Spinal cord (tissue), 10 donors: ENCODE results near the gene UBE2K. TPM values are rescaled to one million over a fixed set of nuclear protein-coding genes. Genes with fewer than 3 reads are reported as not detected.
"Not testable (repeated sequence)": the region's sequence is repeated elsewhere in the genome, so short reads cannot be mapped to it uniquely, and the experiment has no call there.

Source experiments
- DNase-seq, 6 donors: peaks; one replicate each; pipeline versions ENCODE4 v3.0.0 to v3.0.0-alpha.2; 2013 to 2015; ENCODE audit warnings: low spot score in 6 of 6, low read depth in 4 of 6
- H3K27ac ChIP-seq: one replicate; pipeline ENCODE4 v1.5.1; 2013; ENCODE audit warnings: low read depth, low read length, control low read depth
- H3K27me3 ChIP-seq: one replicate; pipeline ENCODE4 v1.6.1; 2013; ENCODE audit warnings: low read length; ENCODE audit not compliant: control insufficient read depth, insufficient read depth
- H3K36me3 ChIP-seq: one replicate; pipeline ENCODE4 v1.6.1; 2013; ENCODE audit warnings: low read length; ENCODE audit not compliant: control insufficient read depth, insufficient read depth
- H3K4me1 ChIP-seq: one replicate; pipeline ENCODE4 v1.6.1; 2013; ENCODE audit warnings: low read length; ENCODE audit not compliant: control insufficient read depth, insufficient read depth
- H3K4me3 ChIP-seq: one replicate; pipeline ENCODE4 v1.5.1; 2013; ENCODE audit warnings: low read depth, low read length, control low read depth
- H3K9me3 ChIP-seq: one replicate; pipeline ENCODE4 v1.6.1; 2013; ENCODE audit warnings: low read length; ENCODE audit not compliant: control insufficient read depth, insufficient read depth
- WGBS: methylation state at CpG from one replicate; pipeline ENCODE4 v1.1.5; 2013; ENCODE audit warnings: missing lambda C conversion rate; ENCODE audit not compliant: insufficient coverage; 5-methylcytosine and 5-hydroxymethylcytosine counted together
- polyA plus RNA-seq, 2 donors: library from polyadenylated mRNA; unstranded; fragments of 120-200 nt; gene quantifications; one replicate each; pipeline ENCODE4 v1.2.1, GENCODE V29; 2013; ENCODE audit not compliant: insufficient read length in 2 of 2
- total RNA-seq, 2 donors: library from RNA; depleted of rRNA in 1 of 2; stranded (reverse); fragments of 120-200 nt in 1 of 2; fragments of >200 nt in 1 of 2; gene quantifications; one replicate each; pipeline versions ENCODE4 v1.2.3 to v1.2.4, GENCODE V29; 2013 to 2014
- donor health status: healthy.

UBE2K gene
- total and polyA plus RNA-seq, 4 donors, result 30.7 to 86.3 (median 73.7) TPM

DNA sequence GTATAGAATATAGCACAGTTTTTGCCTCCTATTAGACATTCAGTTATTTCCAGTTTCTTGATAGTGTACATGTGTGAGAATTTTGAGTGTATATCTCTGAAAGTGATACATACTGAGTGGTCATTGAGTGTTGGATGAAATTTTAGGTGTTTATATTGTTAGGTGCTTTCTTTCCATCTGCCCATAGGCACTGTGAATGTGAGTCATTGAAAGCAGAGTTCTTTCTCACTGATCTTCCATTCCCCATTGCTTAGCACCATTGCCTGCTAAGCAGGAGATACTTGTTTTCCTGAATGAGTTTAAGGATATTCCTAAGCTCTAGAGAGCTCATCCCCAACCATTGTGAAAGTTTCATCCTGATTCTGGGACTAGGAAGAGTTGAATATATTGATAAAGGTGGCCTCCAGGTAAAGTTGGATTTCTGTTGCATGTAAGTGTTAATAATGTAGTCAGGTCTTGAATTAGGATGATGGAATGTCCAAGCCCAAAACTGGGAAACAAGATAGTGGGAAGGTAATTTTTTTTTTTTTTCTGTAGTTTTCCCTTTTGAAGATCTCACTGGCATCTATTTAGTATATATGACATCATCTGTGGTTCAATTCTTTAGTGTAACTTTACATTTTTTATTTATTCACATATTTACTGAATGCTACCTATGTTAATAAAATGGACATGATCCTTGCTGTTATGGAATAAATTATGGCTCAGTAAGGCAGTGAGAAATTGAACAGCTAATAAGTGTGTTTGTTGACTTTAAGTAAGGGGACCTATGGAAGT is 22.1 kb downstream of the UBE2K start:
- Histone ChIP-seq H3K4me3 (no peak overlapping the region), H3K27me3 (no peaks in the 10 kb centered on the region), H3K4me1 (no peaks in the 10 kb centered on the region), H3K9me3 (no peaks in the 10 kb centered on the region), H3K36me3 (peaks cover 14% of the 10 kb centered on the region), H3K27ac (no peak overlapping the region)
- DNase-seq, result no peak

GRCh38 chr4:39721273-39721672 is 23.3 kb downstream of the UBE2K start:
- H3K4me1 ChIP-seq, H3K9me3 ChIP-seq, H3K4me3 ChIP-seq, DNase-seq, H3K27me3 ChIP-seq, H3K27ac ChIP-seq: not testable (repeated sequence)
- WGBS, result 100% methylated on average over 1 of the region's 6 CpGs
- H3K36me3 ChIP-seq, result peaks cover 14% of the 10 kb centered on the region

GRCh38 chr4:39721788-39722187 is 23.9 kb downstream of the UBE2K start:
- Histone ChIP-seq H3K36me3 (peaks cover 14% of the 10 kb centered on the region), H3K4me1 (no peaks in the 10 kb centered on the region), H3K4me3 (no peak overlapping the region), H3K9me3 (no peaks in the 10 kb centered on the region), H3K27ac (no peak overlapping the region), H3K27me3 (no peaks in the 10 kb centered on the region)
- WGBS, result 76% methylated on average over 4 of the region's 7 CpGs
- no peak for DNase-seq

GRCh38 chr4:39729557-39729956 is 31.6 kb downstream of the UBE2K start:
- no peaks in the 10 kb centered on the region for H3K9me3 ChIP-seq
- WGBS, result no CpG with 5 or more reads among the region's 4 CpGs
- H3K27ac ChIP-seq, result no peak overlapping the region
- no peaks in the 10 kb centered on the region for H3K27me3 ChIP-seq
- H3K4me1 ChIP-seq, result no peaks in the 10 kb centered on the region
- no peaks in the 10 kb centered on the region for H3K36me3 ChIP-seq
- no peak overlapping the region for H3K4me3 ChIP-seq
- DNase-seq, result no peak

- DNase-seq, result no peak
Measured at GRCh38 chr4:39730072-39730471, 32.1 kb downstream of the UBE2K start.

GRCh38 chr4:39731908-39732307 is 34.0 kb downstream of the UBE2K start:
- Histone ChIP-seq H3K4me1 (no peaks in the 10 kb centered on the region), H3K9me3 (no peaks in the 10 kb centered on the region), H3K36me3 (no peaks in the 10 kb centered on the region), H3K4me3 (no peak overlapping the region), H3K27me3 (no peaks in the 10 kb centered on the region), H3K27ac (no peak overlapping the region)
- DNase-seq, result no peak
- no CpG with 5 or more reads among the region's 2 CpGs for WGBS

More at GRCh38 chr4:39730072-39730471, 32.1 kb downstream of the UBE2K start:
- 80% methylated on average over 1 of the region's 3 CpGs for WGBS
- Histone ChIP-seq H3K27me3 (no peaks in the 10 kb centered on the region), H3K27ac (no peak overlapping the region), H3K4me1 (no peaks in the 10 kb centered on the region), H3K36me3 (no peaks in the 10 kb centered on the region), H3K4me3 (no peak overlapping the region), H3K9me3 (no peaks in the 10 kb centered on the region)

DNA sequence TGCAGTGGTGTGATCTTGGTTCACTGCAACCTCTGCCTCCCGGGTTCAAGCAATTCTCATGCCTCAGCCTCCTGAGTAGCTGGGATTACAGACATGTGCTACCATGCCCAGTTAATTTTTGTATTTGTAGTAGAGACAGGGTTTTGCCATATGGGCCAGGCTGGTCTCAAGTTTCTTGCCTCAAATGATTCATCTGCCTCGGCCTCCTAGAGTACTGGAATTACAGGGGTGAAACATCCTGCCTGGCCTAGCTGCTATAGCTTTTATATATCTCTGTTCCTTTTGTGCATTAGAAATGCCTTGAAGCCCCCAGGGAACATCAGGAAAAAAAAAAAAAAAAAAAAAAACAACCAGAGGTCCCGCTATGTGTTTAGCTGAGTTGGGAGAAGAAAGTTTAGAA is 34.8 kb downstream of the UBE2K start:
- no peak overlapping the region for H3K27ac ChIP-seq
- H3K36me3 ChIP-seq, result no peaks in the 10 kb centered on the region
- WGBS, result 57% methylated on average over 1 of the region's 3 CpGs
- no peak for DNase-seq
- no peaks in the 10 kb centered on the region for H3K4me1 ChIP-seq
- no peak overlapping the region for H3K4me3 ChIP-seq
- H3K27me3 ChIP-seq, result no peaks in the 10 kb centered on the region
- no peaks in the 10 kb centered on the region for H3K9me3 ChIP-seq

DNA sequence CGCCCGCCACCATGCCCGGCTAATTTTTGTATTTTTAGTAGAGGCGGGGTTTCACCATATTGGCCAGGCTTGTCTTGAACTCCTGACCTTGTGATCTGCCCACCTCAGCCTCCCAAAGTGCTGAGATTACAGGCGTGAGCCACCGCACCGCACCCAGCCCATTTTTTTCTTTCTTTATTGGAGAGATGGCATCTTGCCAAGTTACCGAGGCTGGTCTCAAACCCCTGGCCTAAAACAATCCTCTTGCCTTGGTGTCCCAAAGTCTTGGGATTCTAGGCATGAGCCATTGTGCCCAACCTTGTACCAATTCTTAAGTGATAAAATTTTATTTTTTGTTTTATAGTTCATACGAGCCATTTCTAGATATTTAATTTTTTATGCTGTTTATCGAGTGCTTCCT is 41.7 kb downstream of the UBE2K start:
- not testable (repeated sequence) for DNase-seq, H3K9me3 ChIP-seq, H3K36me3 ChIP-seq, H3K27me3 ChIP-seq, H3K27ac ChIP-seq, H3K4me1 ChIP-seq, H3K4me3 ChIP-seq
- WGBS, result 93% methylated on average over 5 of the region's 10 CpGs

GRCh38 chr4:39741401-39741800 is 43.5 kb downstream of the UBE2K start:
- no peak overlapping the region for H3K27ac ChIP-seq

GRCh38 chr4:39745920-39746319 is 48.0 kb downstream of the UBE2K start:
- no peak for DNase-seq
- no peaks in the 10 kb centered on the region for H3K9me3 ChIP-seq
- WGBS, result no CpG with 5 or more reads among the region's 1 CpG
- no peaks in the 10 kb centered on the region for H3K27me3 ChIP-seq
- H3K4me1 ChIP-seq, result no peaks in the 10 kb centered on the region
- no peak overlapping the region for H3K4me3 ChIP-seq
- H3K27ac ChIP-seq, result no peak overlapping the region
- H3K36me3 ChIP-seq, result peaks cover 14% of the 10 kb centered on the region

More at GRCh38 chr4:39741401-39741800, 43.5 kb downstream of the UBE2K start:
- WGBS, result no CpG with 5 or more reads among the region's 2 CpGs
- H3K27me3 ChIP-seq, result no peaks in the 10 kb centered on the region
- no peaks in the 10 kb centered on the region for H3K4me1 ChIP-seq
- H3K4me3 ChIP-seq, result no peak overlapping the region
- DNase-seq, result no peak
- no peaks in the 10 kb centered on the region for H3K9me3 ChIP-seq
- peaks cover 8% of the 10 kb centered on the region for H3K36me3 ChIP-seq
